Transverse colon (tissue), 3 donors: Measurements from ENCODE around the gene LRRC14B.

Source experiments
- CTCF ChIP-seq, 5 experiments: fragments of 200-600 bp in 3 of 5; fragments of 450-650 bp in 2 of 5; sonication (generic) in 3 of 5; IDR thresholded peaks; 1 replicate in 2 of 5; 2 replicates in 3 of 5; pipeline ENCODE4 v1.5.1; 2016 to 2017; ENCODE audit warnings: antibody characterized with exemption in 5 of 5, inconsistent platforms in 3 of 5, mild to moderate bottlenecking in 2 of 5, moderate library complexity in 1 of 5
- EP300 ChIP-seq: sonication (generic); formaldehyde crosslinking; IDR thresholded peaks from one replicate; pipeline ENCODE4 v1.6.1; 2017; ENCODE audit warnings: antibody characterized with exemption, low read depth
- POLR2A ChIP-seq: fragments of 450-650 bp; IDR thresholded peaks from one replicate; pipeline ENCODE4 v1.6.1; 2016; ENCODE audit warnings: antibody characterized with exemption, mild to moderate bottlenecking, moderate library complexity

GRCh38 chr5:150746-151145 is 40.5 kb upstream of the LRRC14B start:
- no peak for TF ChIP-seq CTCF (IDR thresholded peaks at IDR 0.05)
- TF ChIP-seq EP300 = no peak
- TF ChIP-seq POLR2A = no peak
